NT2/D1 (cell line): ENCODE data around the gene ANAPC13.

Experiments
- DNase-seq: peaks from one replicate; pipeline ENCODE4 v3.0.0-alpha.2; 2011; ENCODE audit warnings: low read depth, low spot score
- H3K27me3 ChIP-seq: 2 replicates; pipeline ENCODE4 v1.6.0; 2011; ENCODE audit warnings: mild to moderate bottlenecking; ENCODE audit not compliant: insufficient read length, insufficient read depth
- H3K36me3 ChIP-seq: 2 replicates; pipeline ENCODE4 v1.6.1; 2011; ENCODE audit warnings: mild to moderate bottlenecking, low read length, mixed read lengths; ENCODE audit not compliant: insufficient read depth, insufficient read length
- H3K4me1 ChIP-seq: 2 replicates; pipeline ENCODE4 v1.5.1; 2011; ENCODE audit not compliant: insufficient read depth, insufficient read length
- H3K4me3 ChIP-seq: 2 replicates; pipeline ENCODE4 v1.5.1; 2011; ENCODE audit warnings: low read depth; ENCODE audit not compliant: insufficient read length
- H3K9ac ChIP-seq: 2 replicates; pipeline ENCODE4 v1.6.0; 2011; ENCODE audit warnings: low read depth; ENCODE audit not compliant: insufficient read length
- H3K9me3 ChIP-seq: 2 replicates; pipeline ENCODE4 v1.5.1; 2011; ENCODE audit warnings: mild to moderate bottlenecking, low read length; ENCODE audit not compliant: insufficient read depth
- SUZ12 ChIP-seq: IDR thresholded peaks from 2 replicates; pipeline ENCODE4 v1.6.1; 2011; ENCODE audit not compliant: insufficient read length, insufficient read depth; ENCODE audit errors: extremely low read depth
- YY1 ChIP-seq: IDR thresholded peaks from 2 replicates; pipeline ENCODE4 v1.6.1; 2011; ENCODE audit not compliant: insufficient read length, insufficient read depth
- ZNF274 ChIP-seq: IDR thresholded peaks from 2 replicates; pipeline ENCODE4 v1.6.1; 2011; ENCODE audit warnings: mild to moderate bottlenecking, low read depth, low read length

Gene ANAPC13, protein sequence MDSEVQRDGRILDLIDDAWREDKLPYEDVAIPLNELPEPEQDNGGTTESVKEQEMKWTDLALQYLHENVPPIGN

GRCh38 chr3:134485718-134486576, at the start of gene ANAPC13, which contains the start of gene CEP63:
ANAPC13 (minus strand) TSS chr3:134485985; CDS start chr3:134482904, 3,081 bp downstream.
CEP63 (plus strand) TSS chr3:134486057; CDS start chr3:134495321, 9,264 bp downstream.
- peak within 1 kb of the TSS; percentile 93 for H3K4me3 ChIP-seq
- no peaks in the 10 kb centered on the region for H3K27me3 ChIP-seq
- DNase-seq = peak; percentile 99
- H3K9me3 ChIP-seq = no peaks in the 10 kb centered on the region
- H3K36me3 ChIP-seq = peaks cover 30% of the 10 kb centered on the region
- H3K4me1 ChIP-seq = peaks cover 3% of the 10 kb centered on the region
- no peak for TF ChIP-seq SUZ12
- peak within 1 kb of the TSS; percentile 98 for H3K9ac ChIP-seq

GRCh38 chr3:134535186-134535970, 49.6 kb upstream of the ANAPC13 start:
- no peak for DNase-seq
- no peaks in the 10 kb centered on the region for H3K4me1 ChIP-seq
- H3K36me3 ChIP-seq = peaks cover 22% of the 10 kb centered on the region
- TF ChIP-seq SUZ12 (no peak), YY1 (no peak)
- no peaks in the 10 kb centered on the region for H3K9me3 ChIP-seq
- no peaks in the 10 kb centered on the region for H3K27me3 ChIP-seq
- H3K4me3 ChIP-seq = no peak overlapping the region
- H3K9ac ChIP-seq = no peak overlapping the region

DNA sequence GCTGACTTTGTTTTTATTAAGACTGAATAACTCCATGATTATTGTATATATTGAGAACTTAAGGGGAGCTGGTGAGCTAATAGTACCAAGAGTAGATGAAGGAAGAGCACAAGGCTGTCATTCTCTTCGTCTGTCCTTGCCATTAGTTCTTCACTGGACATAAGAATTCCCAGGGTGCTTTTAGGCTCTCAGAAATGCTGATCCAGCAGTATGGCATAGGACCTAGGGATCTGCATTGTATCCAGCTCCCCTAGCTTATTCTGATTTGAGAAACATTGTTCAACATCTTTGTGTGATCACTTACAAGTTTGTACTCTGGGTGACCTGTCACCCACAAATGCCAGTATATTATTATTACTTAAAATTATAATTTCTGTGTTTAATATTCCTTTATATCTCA, 47.7 kb upstream of the ANAPC13 start:
- no peak for DNase-seq
- TF ChIP-seq SUZ12 (no peak), YY1 (no peak), ZNF274 (no peak)
- Histone ChIP-seq H3K9me3 (no peaks in the 10 kb centered on the region), H3K27me3 (no peaks in the 10 kb centered on the region), H3K9ac (no peak overlapping the region), H3K36me3 (peaks cover 22% of the 10 kb centered on the region), H3K4me1 (no peaks in the 10 kb centered on the region), H3K4me3 (no peak overlapping the region)

DNA sequence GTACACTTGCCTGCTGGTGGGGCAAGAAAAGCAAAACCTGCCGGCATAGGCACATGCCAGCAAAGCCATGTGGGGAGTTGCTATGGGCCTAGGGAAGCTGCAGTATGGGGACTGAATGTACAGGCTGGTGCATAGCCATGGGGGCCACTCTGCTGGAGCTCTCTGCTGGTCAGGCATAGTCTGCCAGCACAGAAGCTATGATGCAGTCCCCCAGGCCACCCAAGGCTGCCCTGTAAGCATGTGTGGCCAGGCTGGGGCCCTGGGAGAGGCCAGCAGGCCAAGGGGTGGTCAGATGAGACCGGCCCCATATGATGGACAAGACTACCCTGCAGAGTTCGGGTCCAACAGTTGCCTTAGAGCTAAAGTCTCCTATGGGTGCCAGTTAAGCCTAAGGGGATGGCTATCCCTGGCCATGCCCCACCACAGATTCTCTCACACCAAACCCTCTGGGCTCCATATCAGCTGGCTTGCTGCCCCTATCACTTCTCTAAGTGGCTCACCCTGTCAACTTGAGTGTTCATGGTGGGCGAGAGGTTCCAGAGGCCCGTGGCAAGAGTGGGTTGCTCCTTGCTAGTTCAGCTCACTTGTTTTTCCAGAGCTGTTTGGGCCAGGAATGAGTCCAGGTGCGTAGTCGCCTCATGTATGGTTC, 41.9 kb upstream of the ANAPC13 start:
- Histone ChIP-seq H3K9ac (no peak overlapping the region), H3K36me3 (peaks cover 3% of the 10 kb centered on the region), H3K27me3 (no peaks in the 10 kb centered on the region), H3K9me3 (peaks cover 23% of the 10 kb centered on the region), H3K4me1 (peaks cover 7% of the 10 kb centered on the region), H3K4me3 (no peak overlapping the region)
- no peak for DNase-seq
- TF ChIP-seq ZNF274 (no peak), YY1 (no peak), SUZ12 (no peak)

- peaks cover 7% of the 10 kb centered on the region for H3K4me1 ChIP-seq
- TF ChIP-seq SUZ12 = no peak
- no peak for TF ChIP-seq YY1
- no peak for TF ChIP-seq ZNF274
- no peaks in the 10 kb centered on the region for H3K27me3 ChIP-seq
- DNase-seq = peak; percentile 33
- no peak overlapping the region for H3K4me3 ChIP-seq
- no peak overlapping the region for H3K9ac ChIP-seq
- H3K9me3 ChIP-seq = peaks cover 27% of the 10 kb centered on the region
- no peaks in the 10 kb centered on the region for H3K36me3 ChIP-seq
These were observed 41.3 kb upstream of the ANAPC13 start for GRCh38 chr3:134527037-134527436.

DNA sequence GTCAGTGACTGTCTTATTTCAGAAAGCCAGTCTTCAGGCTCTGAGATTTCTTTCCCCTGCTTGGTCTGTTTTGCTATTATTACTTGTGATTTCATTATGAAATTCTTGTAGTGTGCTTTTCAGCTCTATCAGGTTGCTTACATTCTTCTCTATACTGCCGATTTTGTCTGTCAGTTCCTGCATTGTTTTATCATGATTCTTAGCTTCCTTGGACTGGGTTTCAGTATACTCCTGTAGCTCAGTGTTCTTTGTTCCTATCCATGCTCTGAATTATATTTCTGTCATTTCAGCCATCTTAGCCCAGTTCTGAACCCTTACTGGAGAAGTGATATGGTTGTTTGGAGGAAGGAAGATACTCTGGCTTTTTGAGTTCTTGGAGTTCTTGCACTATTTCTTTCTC, 40.5 kb upstream of the ANAPC13 start:
- H3K9ac ChIP-seq = no peak overlapping the region
- H3K9me3 ChIP-seq = peaks cover 27% of the 10 kb centered on the region
- TF ChIP-seq YY1 (no peak), SUZ12 (no peak), ZNF274 (no peak)
- H3K4me1 ChIP-seq = peaks cover 7% of the 10 kb centered on the region
- H3K4me3 ChIP-seq = no peak overlapping the region
- no peaks in the 10 kb centered on the region for H3K27me3 ChIP-seq
- no peaks in the 10 kb centered on the region for H3K36me3 ChIP-seq
- DNase-seq = no peak

- H3K4me1 ChIP-seq = peaks cover 7% of the 10 kb centered on the region
- no peak overlapping the region for H3K4me3 ChIP-seq
- no peak for DNase-seq
- peaks cover 27% of the 10 kb centered on the region for H3K9me3 ChIP-seq
- H3K27me3 ChIP-seq = no peaks in the 10 kb centered on the region
- no peak overlapping the region for H3K9ac ChIP-seq
- no peak for TF ChIP-seq ZNF274
- no peak for TF ChIP-seq YY1
- TF ChIP-seq SUZ12 = no peak
- no peaks in the 10 kb centered on the region for H3K36me3 ChIP-seq
These were observed 39.5 kb upstream of the ANAPC13 start for GRCh38 chr3:134525293-134525692.
